ACHN (cell line): ENCODE results near the gene IGSF10.
"Not testable (repeated sequence)": the region's sequence is repeated elsewhere in the genome, so short reads cannot be mapped to it uniquely, and the experiment has no call there.

Source experiments
- DNase-seq: peaks from one replicate; pipeline ENCODE4 v3.0.0-alpha.2; 2015
- in situ Hi-C: cut with HindIII; loops from 2 replicates; pipeline ENCODE4 v1.10.0; 2017; ENCODE audit warnings: low sequenced_read_pairs, low pct_ligation_motif_present, low pct_unique_long_range_greater_than_20kb

IGSF10 gene

GRCh38 chr3:151460774-151461450, at the start of gene IGSF10:
Gene IGSF10 (minus strand): TSS chr3:151461061. CDS start chr3:151458709, 2,352 bp downstream.
- DNase-seq: no peak
- in situ Hi-C loops: no loop called here

GRCh38 chr3:151509468-151510135, 48.7 kb upstream of the IGSF10 start:
- in situ Hi-C loops, DNase-seq: not testable (repeated sequence)

GRCh38 chr3:151504606-151505005, 43.7 kb upstream of the IGSF10 start:
- DNase-seq: no peak

GRCh38 chr3:151503074-151503473, 42.2 kb upstream of the IGSF10 start:
- no peak for DNase-seq
- in situ Hi-C loops: no loop called here

More at GRCh38 chr3:151504606-151505005, 43.7 kb upstream of the IGSF10 start:
- in situ Hi-C loops: no loop called here

- no peak for DNase-seq
- in situ Hi-C loops: no loop called here
These were observed 41.2 kb upstream of the IGSF10 start for GRCh38 chr3:151501923-151502632.

GRCh38 chr3:151501171-151501922, 40.5 kb upstream of the IGSF10 start:
- in situ Hi-C loops: no loop called here

GRCh38 chr3:151499168-151499567, 38.3 kb upstream of the IGSF10 start:
- in situ Hi-C loops: no loop called here
- DNase-seq: no peak

More at GRCh38 chr3:151501171-151501922, 40.5 kb upstream of the IGSF10 start:
- no peak for DNase-seq

- DNase-seq: no peak
- in situ Hi-C loops: no loop called here
These were observed 30.7 kb upstream of the IGSF10 start for GRCh38 chr3:151491525-151491924.

GRCh38 chr3:151487833-151488232, 27.0 kb upstream of the IGSF10 start:
- in situ Hi-C loops, DNase-seq: not testable (repeated sequence)

- in situ Hi-C loops: no loop called here
- DNase-seq: no peak
These were observed 23.2 kb upstream of the IGSF10 start for GRCh38 chr3:151483961-151484520.

- no peak for DNase-seq
- in situ Hi-C loops: no loop called here
These were observed 22.6 kb upstream of the IGSF10 start for GRCh38 chr3:151483488-151483887.

- in situ Hi-C loops: no loop called here
- no peak for DNase-seq
These were observed 19.6 kb upstream of the IGSF10 start for GRCh38 chr3:151480492-151480891.

- no peak for DNase-seq
These were observed 18.6 kb upstream of the IGSF10 start for GRCh38 chr3:151479452-151479851.

GRCh38 chr3:151478335-151478697, 17.5 kb upstream of the IGSF10 start:
- no peak for DNase-seq
- in situ Hi-C loops: no loop called here

More at GRCh38 chr3:151479452-151479851, 18.6 kb upstream of the IGSF10 start:
- in situ Hi-C loops: no loop called here

- DNase-seq: no peak
- in situ Hi-C loops: no loop called here
These were observed 16.9 kb upstream of the IGSF10 start for GRCh38 chr3:151477591-151478334.

GRCh38 chr3:151476344-151477018, 15.6 kb upstream of the IGSF10 start:
- in situ Hi-C loops: no loop called here
- DNase-seq: no peak

- DNase-seq: peak; percentile 49
- in situ Hi-C loops: no loop called here
These were observed 7.5 kb upstream of the IGSF10 start for GRCh38 chr3:151468284-151468917.
